ENCODE results near the gene ST6GALNAC3.

DNA sequence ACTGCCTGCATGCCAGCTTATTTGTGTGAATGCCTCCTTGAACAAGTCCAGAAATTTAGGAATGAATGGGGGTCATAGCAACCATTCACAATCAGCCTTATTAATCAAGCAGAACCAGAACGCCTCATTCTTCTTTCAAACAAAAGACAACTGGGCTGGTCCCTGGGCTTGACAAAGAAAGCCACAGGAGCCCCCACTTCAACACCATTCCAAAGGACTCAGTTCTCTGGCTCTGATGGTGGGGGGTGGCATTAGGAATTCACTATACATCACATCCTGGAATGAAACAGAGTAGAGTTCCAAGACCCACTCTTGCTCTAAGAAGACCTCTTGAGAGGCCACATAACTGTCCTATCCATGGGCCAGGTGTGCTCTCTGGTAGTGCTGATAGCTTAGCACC lies 606.1 kb downstream of the ST6GALNAC3 start:
- TF ChIP-seq, protein P1, sequence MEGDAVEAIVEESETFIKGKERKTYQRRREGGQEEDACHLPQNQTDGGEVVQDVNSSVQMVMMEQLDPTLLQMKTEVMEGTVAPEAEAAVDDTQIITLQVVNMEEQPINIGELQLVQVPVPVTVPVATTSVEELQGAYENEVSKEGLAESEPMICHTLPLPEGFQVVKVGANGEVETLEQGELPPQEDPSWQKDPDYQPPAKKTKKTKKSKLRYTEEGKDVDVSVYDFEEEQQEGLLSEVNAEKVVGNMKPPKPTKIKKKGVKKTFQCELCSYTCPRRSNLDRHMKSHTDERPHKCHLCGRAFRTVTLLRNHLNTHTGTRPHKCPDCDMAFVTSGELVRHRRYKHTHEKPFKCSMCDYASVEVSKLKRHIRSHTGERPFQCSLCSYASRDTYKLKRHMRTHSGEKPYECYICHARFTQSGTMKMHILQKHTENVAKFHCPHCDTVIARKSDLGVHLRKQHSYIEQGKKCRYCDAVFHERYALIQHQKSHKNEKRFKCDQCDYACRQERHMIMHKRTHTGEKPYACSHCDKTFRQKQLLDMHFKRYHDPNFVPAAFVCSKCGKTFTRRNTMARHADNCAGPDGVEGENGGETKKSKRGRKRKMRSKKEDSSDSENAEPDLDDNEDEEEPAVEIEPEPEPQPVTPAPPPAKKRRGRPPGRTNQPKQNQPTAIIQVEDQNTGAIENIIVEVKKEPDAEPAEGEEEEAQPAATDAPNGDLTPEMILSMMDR (tag by site-specific recombination; IDR thresholded peaks at IDR 0.05): no peak
- TF ChIP-seq ZNF274 (IDR thresholded peaks at IDR 0.05; ENCODE audit: low read length): no peak
- TF ChIP-seq ZNF274 (tag by site-specific recombination; IDR thresholded peaks at IDR 0.05; ENCODE audit: borderline replicate concordance): no peak
- TF ChIP-seq ZNF133 (tag by site-specific recombination; IDR thresholded peaks at IDR 0.05): no peak
- TF ChIP-seq ZNF785 (tag by site-specific recombination; IDR thresholded peaks at IDR 0.05): no peak
- TF ChIP-seq ZNF513 (tag by site-specific recombination; IDR thresholded peaks at IDR 0.05): no peak
- no peak for TF ChIP-seq ZNF776 (tag by site-specific recombination; IDR thresholded peaks at IDR 0.05; ENCODE audit: borderline replicate concordance)
- no peak for TF ChIP-seq REST (tag by site-specific recombination; IDR thresholded peaks at IDR 0.05)
- no peak for TF ChIP-seq ZNF777 (tag by site-specific recombination; IDR thresholded peaks at IDR 0.05; ENCODE audit: borderline replicate concordance)
- no peak for TF ChIP-seq HOXC10 (CRISPR knock-in tag; IDR thresholded peaks at IDR 0.05)
- no peak for TF ChIP-seq ZNF639 (tag by site-specific recombination; IDR thresholded peaks at IDR 0.05)
- TF ChIP-seq BCL11B (tag by site-specific recombination; IDR thresholded peaks at IDR 0.05; ENCODE audit: low read depth): no peak
- TF ChIP-seq MYNN (tag by site-specific recombination; IDR thresholded peaks at IDR 0.05; ENCODE audit: borderline replicate concordance): no peak
- no peak for TF ChIP-seq ZNF558 (tag by site-specific recombination; IDR thresholded peaks at IDR 0.05)

Data from HEK293 (cell line).